Measurements from ENCODE around the gene PRELP.

PRELP gene

DNA sequence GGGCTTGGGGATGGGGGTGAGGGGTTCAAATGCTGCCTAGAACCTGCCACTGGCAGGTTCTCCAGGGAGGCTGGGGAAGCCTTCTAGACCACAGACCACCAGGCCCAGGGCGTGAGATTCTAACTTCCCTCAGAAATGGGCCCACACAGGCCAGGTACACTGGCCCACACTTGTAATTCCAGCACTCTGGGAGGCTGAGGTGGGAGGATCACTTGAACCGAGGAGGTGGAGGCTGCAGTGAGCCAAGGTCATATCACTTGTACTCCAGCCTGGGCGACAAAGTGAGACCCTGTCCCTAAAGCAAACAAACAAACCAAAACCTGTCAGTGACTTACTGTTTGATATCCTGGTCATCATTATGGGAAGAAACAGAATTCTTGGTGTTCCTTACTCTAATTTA, 50.1 kb downstream of the PRELP start:
- TF ChIP-seq FOXP2 (optimal IDR thresholded peaks at IDR 0.05; ENCODE audit: borderline replicate concordance, extremely low read depth, extremely low read length, insufficient read depth) (no peak), TAF1 (IDR thresholded peaks at IDR 0.05; ENCODE audit: borderline replicate concordance, insufficient read depth, low read length) (no peak)
- TF ChIP-seq, protein P1, sequence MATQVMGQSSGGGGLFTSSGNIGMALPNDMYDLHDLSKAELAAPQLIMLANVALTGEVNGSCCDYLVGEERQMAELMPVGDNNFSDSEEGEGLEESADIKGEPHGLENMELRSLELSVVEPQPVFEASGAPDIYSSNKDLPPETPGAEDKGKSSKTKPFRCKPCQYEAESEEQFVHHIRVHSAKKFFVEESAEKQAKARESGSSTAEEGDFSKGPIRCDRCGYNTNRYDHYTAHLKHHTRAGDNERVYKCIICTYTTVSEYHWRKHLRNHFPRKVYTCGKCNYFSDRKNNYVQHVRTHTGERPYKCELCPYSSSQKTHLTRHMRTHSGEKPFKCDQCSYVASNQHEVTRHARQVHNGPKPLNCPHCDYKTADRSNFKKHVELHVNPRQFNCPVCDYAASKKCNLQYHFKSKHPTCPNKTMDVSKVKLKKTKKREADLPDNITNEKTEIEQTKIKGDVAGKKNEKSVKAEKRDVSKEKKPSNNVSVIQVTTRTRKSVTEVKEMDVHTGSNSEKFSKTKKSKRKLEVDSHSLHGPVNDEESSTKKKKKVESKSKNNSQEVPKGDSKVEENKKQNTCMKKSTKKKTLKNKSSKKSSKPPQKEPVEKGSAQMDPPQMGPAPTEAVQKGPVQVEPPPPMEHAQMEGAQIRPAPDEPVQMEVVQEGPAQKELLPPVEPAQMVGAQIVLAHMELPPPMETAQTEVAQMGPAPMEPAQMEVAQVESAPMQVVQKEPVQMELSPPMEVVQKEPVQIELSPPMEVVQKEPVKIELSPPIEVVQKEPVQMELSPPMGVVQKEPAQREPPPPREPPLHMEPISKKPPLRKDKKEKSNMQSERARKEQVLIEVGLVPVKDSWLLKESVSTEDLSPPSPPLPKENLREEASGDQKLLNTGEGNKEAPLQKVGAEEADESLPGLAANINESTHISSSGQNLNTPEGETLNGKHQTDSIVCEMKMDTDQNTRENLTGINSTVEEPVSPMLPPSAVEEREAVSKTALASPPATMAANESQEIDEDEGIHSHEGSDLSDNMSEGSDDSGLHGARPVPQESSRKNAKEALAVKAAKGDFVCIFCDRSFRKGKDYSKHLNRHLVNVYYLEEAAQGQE (IDR thresholded peaks at IDR 0.05; ENCODE audit: insufficient read depth in 1 of 2, low read depth in 2 of 2, low read length in 2 of 2) = no peak

DNA sequence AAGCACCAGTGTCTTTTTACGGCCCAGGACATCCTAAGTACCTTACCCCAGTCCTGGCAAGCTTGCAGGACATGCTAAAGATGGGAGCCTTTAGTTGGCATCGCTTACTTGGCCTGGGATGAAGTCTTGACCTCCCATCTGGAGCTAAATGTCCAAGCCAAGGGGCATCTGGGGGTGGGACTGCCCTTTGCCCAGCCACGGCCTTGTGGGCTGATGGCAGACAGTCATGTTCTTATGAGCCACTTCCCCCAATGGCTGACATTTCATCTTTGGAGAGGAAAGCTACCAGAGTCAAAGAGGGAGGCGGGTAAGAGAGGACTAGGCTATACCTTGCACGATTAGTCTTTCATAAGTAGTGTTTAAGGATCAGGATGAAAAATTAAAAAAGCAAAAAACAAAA, 50.5 kb downstream of the PRELP start:
- no peak for TF ChIP-seq POLR2AphosphoS5 (IDR thresholded peaks at IDR 0.05; ENCODE audit: low read depth, low read length)
- no peak for TF ChIP-seq SIN3A (IDR thresholded peaks at IDR 0.05; ENCODE audit: borderline replicate concordance, insufficient read depth, low read length)
- TF ChIP-seq, protein P1 (IDR thresholded peaks at IDR 0.05; ENCODE audit: insufficient read depth in 1 of 2, low read depth in 2 of 2, low read length in 2 of 2) = no peak
- no peak for TF ChIP-seq FOXP2 (optimal IDR thresholded peaks at IDR 0.05; ENCODE audit: borderline replicate concordance, extremely low read depth, extremely low read length, insufficient read depth)
- TF ChIP-seq TAF1 (IDR thresholded peaks at IDR 0.05; ENCODE audit: borderline replicate concordance, insufficient read depth, low read length) = no peak

DNA sequence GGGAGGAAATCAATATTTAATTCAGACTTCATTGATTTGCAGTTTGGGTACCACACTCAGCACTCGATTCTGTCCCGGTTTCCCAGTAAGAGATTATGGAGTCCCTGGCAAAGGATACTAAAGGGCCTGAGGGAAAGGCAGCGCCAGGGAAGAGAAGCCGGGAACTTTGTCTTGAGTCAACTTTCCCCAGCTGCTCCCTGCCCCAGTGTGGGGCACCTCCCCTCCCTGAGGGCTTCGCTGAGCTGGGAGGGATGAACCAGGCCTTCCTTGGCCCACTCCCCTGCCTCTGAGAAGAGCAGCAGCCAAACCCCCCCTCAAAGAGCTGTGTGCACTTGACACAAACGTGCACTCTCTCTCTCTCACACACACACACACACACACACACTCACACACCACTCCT, 51.0 kb downstream of the PRELP start:
- TF ChIP-seq FOXP2 (optimal IDR thresholded peaks at IDR 0.05; ENCODE audit: borderline replicate concordance, extremely low read depth, extremely low read length, insufficient read depth) (no peak), POLR2AphosphoS5 (IDR thresholded peaks at IDR 0.05; ENCODE audit: low read depth, low read length) (no peak), TAF1 (IDR thresholded peaks at IDR 0.05; ENCODE audit: borderline replicate concordance, insufficient read depth, low read length) (no peak), SIN3A (IDR thresholded peaks at IDR 0.05; ENCODE audit: borderline replicate concordance, insufficient read depth, low read length) (no peak)
- TF ChIP-seq, protein P1 (IDR thresholded peaks at IDR 0.05; ENCODE audit: insufficient read depth in 1 of 2, low read depth in 2 of 2, low read length in 2 of 2) = no peak

DNA sequence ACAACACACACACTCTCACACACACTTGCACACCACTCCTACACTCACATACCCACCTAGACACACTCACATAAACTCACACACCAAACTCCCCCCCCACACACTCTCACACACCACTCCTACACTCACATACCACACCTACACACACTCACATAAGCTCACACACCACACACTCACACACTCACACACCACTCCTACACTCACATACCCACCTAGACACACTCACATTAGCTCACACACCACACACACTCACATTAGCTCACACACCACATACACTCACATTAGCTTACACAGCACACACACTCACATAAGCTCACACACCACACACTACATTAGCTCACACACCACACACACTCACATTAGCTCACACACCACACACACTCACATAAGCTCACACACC, 51.4 kb downstream of the PRELP start:
- TF ChIP-seq POLR2AphosphoS5 (IDR thresholded peaks at IDR 0.05; ENCODE audit: low read depth, low read length) (no peak), SIN3A (IDR thresholded peaks at IDR 0.05; ENCODE audit: borderline replicate concordance, insufficient read depth, low read length) (no peak), FOXP2 (optimal IDR thresholded peaks at IDR 0.05; ENCODE audit: borderline replicate concordance, extremely low read depth, extremely low read length, insufficient read depth) (no peak), TAF1 (IDR thresholded peaks at IDR 0.05; ENCODE audit: borderline replicate concordance, insufficient read depth, low read length) (no peak)
- TF ChIP-seq, protein P1 (IDR thresholded peaks at IDR 0.05; ENCODE audit: insufficient read depth in 1 of 2, low read depth in 2 of 2, low read length in 2 of 2) = no peak

DNA sequence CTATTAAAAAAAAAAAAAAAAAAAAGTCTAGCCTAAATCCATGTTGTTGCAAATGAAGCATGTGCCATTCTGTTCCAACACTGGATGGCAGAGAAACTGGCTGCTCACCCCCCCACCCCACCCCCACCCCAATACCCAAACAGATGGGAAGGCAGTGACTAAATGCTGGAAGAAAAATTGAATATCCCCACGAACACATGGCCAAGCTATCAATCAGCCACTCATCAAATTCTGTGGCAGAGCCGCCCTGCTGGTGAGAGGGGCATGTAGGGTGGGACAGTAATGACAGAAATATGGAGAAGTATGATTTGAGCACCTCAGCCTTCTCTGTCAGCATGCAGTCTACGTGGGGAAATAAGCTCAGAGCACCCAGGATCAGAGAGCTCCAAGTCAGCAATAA, 52.5 kb downstream of the PRELP start:
- TF ChIP-seq SIN3A (IDR thresholded peaks at IDR 0.05; ENCODE audit: borderline replicate concordance, insufficient read depth, low read length) = no peak
- TF ChIP-seq, protein P1 (IDR thresholded peaks at IDR 0.05; ENCODE audit: insufficient read depth in 1 of 2, low read depth in 2 of 2, low read length in 2 of 2) = no peak
- TF ChIP-seq FOXP2 (optimal IDR thresholded peaks at IDR 0.05; ENCODE audit: borderline replicate concordance, extremely low read depth, extremely low read length, insufficient read depth) = no peak
- no peak for TF ChIP-seq TAF1 (IDR thresholded peaks at IDR 0.05; ENCODE audit: borderline replicate concordance, insufficient read depth, low read length)
- TF ChIP-seq POLR2AphosphoS5 (IDR thresholded peaks at IDR 0.05; ENCODE audit: low read depth, low read length) = no peak
